Measurements from ENCODE around the gene TMEM253. TPM values are rescaled to one million over a fixed set of nuclear protein-coding genes. Genes with fewer than 3 reads are reported as not detected.

TMEM253 gene
- total RNA-seq, 1 donor from 2014 or later: not detected

DNA sequence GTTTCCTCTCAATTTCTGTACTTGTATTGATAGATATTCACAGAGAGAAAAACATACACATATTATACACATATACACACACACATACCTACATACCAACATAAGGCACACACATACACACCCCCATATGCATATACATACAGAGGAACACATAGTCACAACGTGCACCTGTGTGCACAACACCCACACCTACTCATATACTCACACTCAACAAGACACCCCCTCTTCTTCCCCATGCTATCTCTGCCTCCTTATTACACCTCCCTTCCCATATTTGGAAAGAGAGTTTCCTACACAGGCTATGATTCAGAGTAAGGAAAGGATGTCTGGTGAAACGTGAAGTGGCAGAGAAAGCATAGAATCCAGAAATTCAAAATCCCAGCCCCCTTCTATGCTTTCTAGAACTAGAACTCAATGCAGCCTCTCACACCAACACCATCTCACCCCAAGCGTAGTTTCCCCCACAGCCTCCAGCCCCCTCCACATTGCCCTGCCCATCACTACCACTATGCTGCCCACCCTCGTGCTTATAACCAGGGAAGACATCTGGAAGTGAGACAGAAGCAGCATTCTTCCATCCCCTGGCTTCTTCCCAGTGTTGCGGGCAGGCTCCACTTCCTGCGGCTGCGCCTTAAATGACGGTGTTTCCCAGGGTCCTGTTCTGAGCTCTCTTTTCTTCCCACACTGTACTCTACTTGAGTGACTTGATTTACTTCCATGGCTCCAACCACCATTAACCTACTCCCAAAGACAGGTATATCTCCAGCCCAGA, 40.8 kb upstream of the TMEM253 start:
- intact Hi-C loops (cut with DNase I): no loop called here
- TF ChIP-seq POLR2AphosphoS5 (IDR thresholded peaks at IDR 0.05; ENCODE audit: insufficient read depth in 1 of 2, low read depth in 1 of 2) (no peak), POLR2A (IDR thresholded peaks at IDR 0.05) (no peak)
- TF ChIP-seq, protein P1, sequence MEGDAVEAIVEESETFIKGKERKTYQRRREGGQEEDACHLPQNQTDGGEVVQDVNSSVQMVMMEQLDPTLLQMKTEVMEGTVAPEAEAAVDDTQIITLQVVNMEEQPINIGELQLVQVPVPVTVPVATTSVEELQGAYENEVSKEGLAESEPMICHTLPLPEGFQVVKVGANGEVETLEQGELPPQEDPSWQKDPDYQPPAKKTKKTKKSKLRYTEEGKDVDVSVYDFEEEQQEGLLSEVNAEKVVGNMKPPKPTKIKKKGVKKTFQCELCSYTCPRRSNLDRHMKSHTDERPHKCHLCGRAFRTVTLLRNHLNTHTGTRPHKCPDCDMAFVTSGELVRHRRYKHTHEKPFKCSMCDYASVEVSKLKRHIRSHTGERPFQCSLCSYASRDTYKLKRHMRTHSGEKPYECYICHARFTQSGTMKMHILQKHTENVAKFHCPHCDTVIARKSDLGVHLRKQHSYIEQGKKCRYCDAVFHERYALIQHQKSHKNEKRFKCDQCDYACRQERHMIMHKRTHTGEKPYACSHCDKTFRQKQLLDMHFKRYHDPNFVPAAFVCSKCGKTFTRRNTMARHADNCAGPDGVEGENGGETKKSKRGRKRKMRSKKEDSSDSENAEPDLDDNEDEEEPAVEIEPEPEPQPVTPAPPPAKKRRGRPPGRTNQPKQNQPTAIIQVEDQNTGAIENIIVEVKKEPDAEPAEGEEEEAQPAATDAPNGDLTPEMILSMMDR (IDR thresholded peaks at IDR 0.05): no peak
- no peaks in the 10 kb centered on the region for H3K4me1 ChIP-seq
- no peaks in the 10 kb centered on the region for H3K36me3 ChIP-seq
- DNase-seq (ENCODE audit: extremely low spot score in 2 of 2): no peak
- no peaks in the 10 kb centered on the region for H3K9me3 ChIP-seq
- H3K27ac ChIP-seq: no peak overlapping the region
- H3K4me3 ChIP-seq: no peak overlapping the region
- no peaks in the 10 kb centered on the region for H3K27me3 ChIP-seq

DNA sequence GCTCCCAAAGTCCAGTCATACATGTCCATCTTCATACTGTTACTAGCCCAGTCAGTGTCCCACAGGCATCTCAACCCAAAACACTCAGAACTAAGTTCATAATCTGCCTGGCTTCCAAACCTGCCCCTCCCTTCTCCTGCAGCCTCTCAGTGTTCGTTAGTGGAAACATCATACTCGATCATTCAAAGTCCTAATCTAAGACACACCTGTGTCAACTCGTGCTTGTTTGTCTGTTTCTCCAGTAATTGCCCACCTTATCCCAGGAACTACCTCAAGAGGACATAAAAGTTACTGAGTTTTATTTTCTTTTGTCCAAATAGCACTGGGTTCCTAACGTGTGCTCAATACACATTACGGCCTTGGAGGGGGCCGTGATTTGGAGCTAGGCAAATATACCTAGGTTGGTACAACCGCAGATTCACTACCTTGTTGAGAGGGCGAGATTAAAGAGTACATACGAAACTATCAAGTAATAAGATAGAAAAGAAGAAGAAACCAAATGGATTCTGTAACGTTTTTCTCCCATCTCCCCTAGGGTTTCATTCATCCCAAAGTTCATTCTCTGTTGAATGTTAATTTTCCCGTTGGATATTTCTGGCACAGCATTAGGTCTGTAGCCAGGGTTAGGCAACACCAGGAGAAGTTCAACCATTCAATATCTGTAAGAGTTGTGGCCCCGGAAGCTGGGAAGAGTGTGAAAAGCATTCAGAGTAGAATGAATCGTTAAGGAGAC, 40.1 kb upstream of the TMEM253 start:
- no peaks in the 10 kb centered on the region for H3K36me3 ChIP-seq
- TF ChIP-seq, protein P1 (IDR thresholded peaks at IDR 0.05): no peak
- no peak for TF ChIP-seq POLR2A (IDR thresholded peaks at IDR 0.05)
- no peak for TF ChIP-seq POLR2AphosphoS5 (IDR thresholded peaks at IDR 0.05; ENCODE audit: insufficient read depth in 1 of 2, low read depth in 1 of 2)
- no peak for DNase-seq (ENCODE audit: extremely low spot score in 2 of 2)
- intact Hi-C loops (cut with DNase I): no loop called here
- no peaks in the 10 kb centered on the region for H3K9me3 ChIP-seq
- no peak overlapping the region for H3K4me3 ChIP-seq
- no peak overlapping the region for H3K27ac ChIP-seq
- H3K27me3 ChIP-seq: no peaks in the 10 kb centered on the region
- no peaks in the 10 kb centered on the region for H3K4me1 ChIP-seq

DNA sequence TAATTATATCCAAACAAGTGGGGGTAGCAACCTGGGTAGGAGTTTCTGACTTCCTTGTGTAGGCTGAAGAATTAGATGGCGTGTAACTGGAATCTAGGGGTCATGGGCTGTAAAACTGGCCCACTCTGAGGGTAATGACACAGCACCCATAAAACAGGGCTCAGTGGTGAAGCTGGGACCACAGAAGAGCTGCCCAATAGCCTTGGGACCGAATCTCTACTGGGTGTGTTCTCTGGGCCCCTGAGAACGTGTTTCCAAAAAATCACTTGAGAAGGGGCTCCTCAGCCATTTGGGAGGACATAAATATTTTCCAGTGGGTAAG, 39.6 kb upstream of the TMEM253 start:
- H3K36me3 ChIP-seq: no peaks in the 10 kb centered on the region
- no peak for DNase-seq (ENCODE audit: extremely low spot score in 2 of 2)
- TF ChIP-seq, protein P1 (IDR thresholded peaks at IDR 0.05): no peak
- TF ChIP-seq POLR2A (IDR thresholded peaks at IDR 0.05): no peak
- intact Hi-C loops (cut with DNase I): no loop called here
- no peaks in the 10 kb centered on the region for H3K9me3 ChIP-seq
- no peaks in the 10 kb centered on the region for H3K27me3 ChIP-seq
- H3K27ac ChIP-seq: no peak overlapping the region
- no peak overlapping the region for H3K4me3 ChIP-seq
- no peaks in the 10 kb centered on the region for H3K4me1 ChIP-seq

DNA sequence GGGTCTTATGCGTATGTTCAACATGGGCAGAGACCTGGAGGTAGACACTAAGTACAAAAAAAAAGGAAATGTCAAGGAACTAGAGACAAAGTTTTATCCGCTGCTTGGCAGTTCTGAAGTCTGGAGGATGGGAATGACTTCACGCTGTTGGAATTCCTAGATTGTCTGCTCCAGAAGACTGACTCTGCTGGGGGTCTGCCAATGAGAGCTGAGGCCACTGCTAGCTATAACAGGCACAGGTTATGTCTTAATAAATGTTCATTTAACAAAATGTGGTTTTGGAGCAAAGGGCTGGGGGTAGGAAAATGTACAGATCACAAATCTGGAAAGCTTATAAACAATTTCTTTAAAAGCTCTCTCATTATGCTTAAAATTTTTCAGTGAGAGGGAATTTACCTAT, 37.4 kb upstream of the TMEM253 start:
- Histone ChIP-seq H3K9me3 (no peaks in the 10 kb centered on the region), H3K4me1 (peaks cover 3% of the 10 kb centered on the region), H3K27ac (no peak overlapping the region), H3K36me3 (no peaks in the 10 kb centered on the region), H3K4me3 (no peak overlapping the region), H3K27me3 (no peaks in the 10 kb centered on the region)
- TF ChIP-seq, protein P1 (IDR thresholded peaks at IDR 0.05): no peak
- TF ChIP-seq POLR2AphosphoS5 (IDR thresholded peaks at IDR 0.05; ENCODE audit: insufficient read depth in 1 of 2, low read depth in 1 of 2) (no peak), POLR2A (IDR thresholded peaks at IDR 0.05) (no peak)
- intact Hi-C loops (cut with DNase I): no loop called here
- DNase-seq (ENCODE audit: extremely low spot score in 2 of 2): no peak

DNA sequence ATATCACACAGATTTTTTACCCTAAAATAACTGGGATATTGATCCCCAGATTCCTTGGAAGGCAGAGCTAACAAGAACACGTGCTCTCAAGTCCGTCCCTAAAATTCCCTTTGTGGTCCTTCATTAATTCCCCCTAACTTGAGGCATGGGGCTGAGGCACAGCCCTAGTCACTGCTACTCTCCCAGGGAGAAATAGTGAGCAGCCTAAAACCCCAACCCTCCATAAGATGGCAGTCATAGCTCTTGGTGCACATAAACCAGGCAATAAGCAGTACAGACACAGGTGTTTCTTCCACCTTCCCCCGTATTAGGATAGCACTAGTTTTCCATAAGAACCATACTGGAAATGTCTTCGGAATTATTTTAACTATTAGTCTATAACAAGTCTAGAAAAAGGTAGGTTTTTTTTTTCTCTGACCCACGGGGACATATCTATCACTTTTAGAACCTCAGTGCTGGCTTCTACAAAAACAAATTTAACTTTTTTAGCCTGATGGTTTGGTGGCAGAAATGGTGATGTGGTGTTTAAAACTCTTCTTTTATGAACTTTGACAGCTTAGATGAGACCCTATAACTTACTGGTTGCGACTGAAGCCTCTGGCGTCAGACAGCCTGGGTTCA, 33.9 kb upstream of the TMEM253 start:
- Histone ChIP-seq H3K9me3 (no peaks in the 10 kb centered on the region), H3K27me3 (no peaks in the 10 kb centered on the region), H3K4me1 (peaks cover 31% of the 10 kb centered on the region), H3K4me3 (no peak overlapping the region), H3K27ac (no peak overlapping the region), H3K36me3 (no peaks in the 10 kb centered on the region)
- intact Hi-C loops (cut with DNase I): no loop called here
- no peak for DNase-seq (ENCODE audit: extremely low spot score in 2 of 2)
- TF ChIP-seq POLR2AphosphoS5 (IDR thresholded peaks at IDR 0.05; ENCODE audit: insufficient read depth in 1 of 2, low read depth in 1 of 2): no peak
- no peak for TF ChIP-seq POLR2A (IDR thresholded peaks at IDR 0.05)
- TF ChIP-seq, protein P1 (IDR thresholded peaks at IDR 0.05): no peak

Measured in vagina (tissue), 2 donors.